IMR-90 (cell line): ENCODE data around the gene TGFBR2. TPM values are rescaled to one million over a fixed set of nuclear protein-coding genes. Genes with fewer than 3 reads are reported as not detected.

Experiments used
- ATAC-seq: fragments of 200-7000 bp; cut with Tn5 transposase; 2 replicates; pipeline ENCODE4 v1.9.1; 2020; ENCODE audit warnings: low read depth, mild to moderate bottlenecking, moderate library complexity
- BruUV-seq: library from RNA; stranded (reverse); fragments of 400-500 nt; replicated peaks from 2 replicates; lab custom pipeline; 2021; lab: Mats Ljungman, UMichigan
- CTCF ChIA-PET: fragments of 300-600 bp; formaldehyde crosslinking; extraction: SDS; loops from one replicate; lab custom pipeline; 2021; ENCODE audit warnings: antibody characterized with exemption; lab: Yijun Ruan, JAX
- POLR2A ChIA-PET: fragments of 300-600 bp; sonication (Branson Sonifier 250); formaldehyde crosslinking; loops from one replicate; lab custom pipeline; 2022; ENCODE audit warnings: antibody characterized with exemption; ENCODE audit not compliant: unreplicated experiment; lab: Charles Lee
- DNase-seq: peaks from one replicate; pipeline ENCODE4 v3.0.0; 2013
- H2AFZ ChIP-seq: replicated peaks from 2 replicates; pipeline ENCODE3; 2013; ENCODE audit warnings: low read length, mild to moderate bottlenecking; ENCODE audit not compliant: poor library complexity
- H2AK5ac ChIP-seq: 2 replicates; pipeline ENCODE4 v1.6.1; 2013; ENCODE audit warnings: low read depth, low read length, inconsistent platforms
- H2AK9ac ChIP-seq: replicated peaks from 2 replicates; pipeline ENCODE3; 2013; ENCODE audit warnings: mild to moderate bottlenecking, low read depth, low read length, moderate library complexity; ENCODE audit not compliant: poor library complexity
- H2BK120ac ChIP-seq: 2 replicates; pipeline ENCODE4 v1.6.1; 2013; ENCODE audit warnings: low read depth, low read length, inconsistent platforms
- H2BK15ac ChIP-seq: 3 replicates; pipeline ENCODE4 v1.6.1; 2013; ENCODE audit warnings: low read depth, low read length, inconsistent platforms
- H2BK20ac ChIP-seq: 2 replicates; pipeline ENCODE4 v1.6.1; 2013; ENCODE audit warnings: low read depth, mild to moderate bottlenecking, inconsistent platforms, low read length, moderate library complexity
- H2BK5ac ChIP-seq: 2 replicates; pipeline ENCODE4 v1.6.1; 2013; ENCODE audit warnings: mild to moderate bottlenecking, low read depth, low read length, inconsistent platforms; ENCODE audit not compliant: poor library complexity, severe bottlenecking
- H3K14ac ChIP-seq: replicated peaks from 2 replicates; pipeline ENCODE4 v1.6.1; 2013; ENCODE audit warnings: low read depth, low read length, inconsistent platforms
- H3K18ac ChIP-seq: 2 replicates; pipeline ENCODE4 v1.6.1; 2013; ENCODE audit warnings: low read depth, low read length, control low read depth
- H3K23ac ChIP-seq: 2 replicates; pipeline ENCODE4 v1.6.1; 2013; ENCODE audit warnings: low read depth, low read length, inconsistent platforms
- H3K27ac ChIP-seq: 2 replicates; pipeline ENCODE4 v1.5.1; 2013; ENCODE audit warnings: mild to moderate bottlenecking, control low read depth, low read length; ENCODE audit not compliant: insufficient read depth
- H3K27me3 ChIP-seq: 2 replicates; pipeline ENCODE4 v1.6.1; 2013; ENCODE audit warnings: low read length; ENCODE audit not compliant: control insufficient read depth, insufficient read depth
- H3K36me3 ChIP-seq: 2 replicates; pipeline ENCODE4 v1.6.1; 2013; ENCODE audit warnings: low read length, mixed read lengths; ENCODE audit not compliant: control insufficient read depth, insufficient read depth
- H3K4ac ChIP-seq: 2 replicates; pipeline ENCODE4 v1.6.1; 2013; ENCODE audit warnings: low read depth, low read length, inconsistent platforms
- H3K4me1 ChIP-seq: 2 replicates; pipeline ENCODE4 v1.6.1; 2013; ENCODE audit warnings: low read length, mixed read lengths; ENCODE audit not compliant: control insufficient read depth, insufficient read depth
- H3K4me2 ChIP-seq: 2 replicates; pipeline ENCODE4 v1.6.1; 2013; ENCODE audit warnings: low read depth, mild to moderate bottlenecking, control low read depth, low read length, moderate library complexity
- H3K4me3 ChIP-seq: 2 replicates; pipeline ENCODE4 v1.5.1; 2013; ENCODE audit warnings: low read depth, mild to moderate bottlenecking, control low read depth, low read length, moderate library complexity; ENCODE audit not compliant: insufficient read depth
- H3K56ac ChIP-seq: 2 replicates; pipeline ENCODE4 v1.6.1; 2013; ENCODE audit warnings: low read length, inconsistent platforms; ENCODE audit not compliant: insufficient read depth; ENCODE audit errors: extremely low read depth
- H3K79me1 ChIP-seq, 2 experiments: 2 replicates each; pipeline ENCODE4 v1.6.1; 2013; ENCODE audit warnings: low read length in 2 of 2, inconsistent platforms in 1 of 2, low read depth in 1 of 2
- H3K9ac ChIP-seq: 2 replicates; pipeline ENCODE4 v1.6.1; 2013; ENCODE audit warnings: low read depth, low read length, control low read depth
- H3K9me1 ChIP-seq: 2 replicates; pipeline ENCODE4 v1.6.1; 2013; ENCODE audit warnings: low read length, inconsistent platforms; ENCODE audit not compliant: insufficient read depth
- H3K9me3 ChIP-seq: 2 replicates; pipeline ENCODE4 v1.6.1; 2013; ENCODE audit warnings: low read length; ENCODE audit not compliant: control insufficient read depth, insufficient read depth
- H4K20me1 ChIP-seq: 2 replicates; pipeline ENCODE4 v1.6.1; 2013; ENCODE audit warnings: low read length, inconsistent platforms; ENCODE audit not compliant: insufficient read depth
- H4K5ac ChIP-seq: 2 replicates; pipeline ENCODE4 v1.6.1; 2013; ENCODE audit warnings: mild to moderate bottlenecking, low read depth, low read length, control low read depth
- H4K8ac ChIP-seq, 2 experiments: 2 replicates each; pipeline ENCODE4 v1.6.1; 2013; ENCODE audit warnings: low read depth in 2 of 2, low read length in 2 of 2, control low read depth in 1 of 2, inconsistent platforms in 1 of 2
- H4K91ac ChIP-seq: 2 replicates; pipeline ENCODE4 v1.6.1; 2013; ENCODE audit warnings: low read depth, low read length, inconsistent platforms; ENCODE audit not compliant: insufficient read depth
- BHLHE40 ChIP-seq: fragments of 150-350 bp; IDR thresholded peaks from 2 replicates; pipeline ENCODE4 v1.6.1; 2016; ENCODE audit warnings: mild to moderate bottlenecking, low read depth, low read length
- CEBPB ChIP-seq: IDR thresholded peaks from 2 replicates; pipeline ENCODE4 v1.6.1; 2012; ENCODE audit warnings: low read depth, low read length, improper control_type of control experiment
- CHD1 ChIP-seq: IDR thresholded peaks from 2 replicates; pipeline ENCODE4 v1.6.1; 2012; ENCODE audit warnings: low read depth, low read length, improper control_type of control experiment
- FOS ChIP-seq: fragments of 150-350 bp; IDR thresholded peaks from 2 replicates; pipeline ENCODE4 v1.6.1; 2016; ENCODE audit warnings: low read depth, low read length
- MAZ ChIP-seq: IDR thresholded peaks from 2 replicates; pipeline ENCODE4 v1.6.1; 2012; ENCODE audit warnings: low read depth, mild to moderate bottlenecking, low read length, improper control_type of control experiment, moderate library complexity, borderline replicate concordance
- MXI1 ChIP-seq: IDR thresholded peaks from 2 replicates; pipeline ENCODE4 v1.6.1; 2012; ENCODE audit warnings: low read depth, mild to moderate bottlenecking, low read length, moderate library complexity, borderline replicate concordance
- RCOR1 ChIP-seq: IDR thresholded peaks from 2 replicates; pipeline ENCODE4 v1.6.1; 2012; ENCODE audit warnings: mild to moderate bottlenecking, low read length, improper control_type of control experiment; ENCODE audit not compliant: insufficient replicate concordance
- WGBS, 2 experiments: methylation state at CpG; one replicate each; pipeline versions ENCODE4 v1.1.5 to v1.1.7; 2013; ENCODE audit warnings: missing lambda C conversion rate in 2 of 2; ENCODE audit not compliant: insufficient read length in 1 of 2; ENCODE audit errors: extremely low coverage in 2 of 2; 5-methylcytosine and 5-hydroxymethylcytosine counted together
- dilution Hi-C: fragments of 300-500 bp; cut with HindIII; formaldehyde crosslinking; loops from one replicate; pipeline ENCODE4 v1.14.3; 2018; ENCODE audit warnings: low sequenced_read_pairs; ENCODE audit not compliant: unreplicated experiment
- in situ Hi-C: fragments of 300-500 bp; cut with MboI; formaldehyde crosslinking; loops from 3 replicates; pipeline ENCODE4 v1.14.3; 2019; ENCODE audit warnings: low sequenced_read_pairs, inconsistent platforms, mixed read lengths
- intact Hi-C: fragments of 100-400 bp; cut with micrococcal nuclease; formaldehyde crosslinking; loops from 2 replicates; pipeline ENCODE4 v1.10.0; 2022
- polyA plus RNA-seq, 3 experiments: library from polyadenylated mRNA; depleted of rRNA; stranded (reverse); fragments of >200 nt; gene quantifications; 2 replicates each; pipeline ENCODE4 v1.2.3, GENCODE V29; 2012; ENCODE audit warnings: low replicate concordance in 1 of 3
- total RNA-seq: library from RNA; depleted of rRNA; stranded (reverse); fragments of >200 nt; gene quantifications from 2 replicates; pipeline ENCODE4 v1.2.3, GENCODE V29; 2012

TGFBR2 gene
- total and polyA plus RNA-seq, 2 of the 4 experiments (the other 2 are of a cell fraction): 63.7 to 87.5 TPM

GRCh38 chr3:30632521-30632920 lies 26.1 kb downstream of the TGFBR2 start:
- Histone ChIP-seq H4K91ac (no peak overlapping the region), H3K4me2 (no peak overlapping the region), H3K9ac (no peak overlapping the region), H2BK5ac (no peak overlapping the region), H3K9me3 (peaks cover 3% of the 10 kb centered on the region), H3K36me3 (peaks cover 3% of the 10 kb centered on the region; the same call in 1 of the 2 replicates), H3K9me1 (peaks cover 4% of the 10 kb centered on the region; the same call in 1 of the 2 replicates), H3K4ac (no peak overlapping the region), H3K4me1 (peaks cover 13% of the 10 kb centered on the region), H2AK5ac (no peak overlapping the region), H2BK20ac (no peak overlapping the region), H3K56ac (no peak overlapping the region), H2AFZ (no peak overlapping the region), H3K4me3 (no peak overlapping the region), H2BK120ac (no peak overlapping the region), H3K79me1 (peaks cover 48 to 86% of the 10 kb centered on the region in 2 experiments), H2AK9ac (no peak overlapping the region), H3K18ac (no peak overlapping the region), H4K5ac (no peak overlapping the region), H3K23ac (no peak overlapping the region), H3K27me3 (no peaks in the 10 kb centered on the region), H3K14ac (no peak overlapping the region), H3K27ac (no peak overlapping the region), H4K8ac (no peak overlapping the region), H2BK15ac (no peak overlapping the region), H4K20me1 (peaks cover 16% of the 10 kb centered on the region; the same call in 1 of the 2 replicates)
- no peak for ATAC-seq
- in situ Hi-C loops (no loop called here), intact Hi-C loops (no loop called here), dilution Hi-C loops (no loop called here)
- no peak for DNase-seq
- POLR2A ChIA-PET: no interaction called here
- no CpG with 5 or more reads among the region's 1 CpG for WGBS, 2 experiments
- TF ChIP-seq CHD1 (no peak), MAZ (no peak), FOS (no peak), CEBPB (no peak), MXI1 (no peak), BHLHE40 (no peak), RCOR1 (no peak)
- CTCF ChIA-PET: no interaction called here
- BruUV-seq: no TSS peak
